ENCODE results near the gene ALOX12. TPM values are rescaled to one million over a fixed set of nuclear protein-coding genes. Genes with fewer than 3 reads are reported as not detected.
"Not testable (repeated sequence)": the region's sequence is repeated elsewhere in the genome, so short reads cannot be mapped to it uniquely, and the experiment has no call there.

The ALOX12 gene
- not detected for total RNA-seq (ENCODE audit: unreplicated experiment)
- long read RNA-seq = 0 reads

- no peaks in the 10 kb centered on the region for H3K9me3 Mint-ChIP-seq (ENCODE audit: unreplicated experiment)
- H3K36me3 Mint-ChIP-seq (ENCODE audit: unreplicated experiment) = peaks cover 11% of the 10 kb centered on the region
- TF ChIP-seq, protein P1, sequence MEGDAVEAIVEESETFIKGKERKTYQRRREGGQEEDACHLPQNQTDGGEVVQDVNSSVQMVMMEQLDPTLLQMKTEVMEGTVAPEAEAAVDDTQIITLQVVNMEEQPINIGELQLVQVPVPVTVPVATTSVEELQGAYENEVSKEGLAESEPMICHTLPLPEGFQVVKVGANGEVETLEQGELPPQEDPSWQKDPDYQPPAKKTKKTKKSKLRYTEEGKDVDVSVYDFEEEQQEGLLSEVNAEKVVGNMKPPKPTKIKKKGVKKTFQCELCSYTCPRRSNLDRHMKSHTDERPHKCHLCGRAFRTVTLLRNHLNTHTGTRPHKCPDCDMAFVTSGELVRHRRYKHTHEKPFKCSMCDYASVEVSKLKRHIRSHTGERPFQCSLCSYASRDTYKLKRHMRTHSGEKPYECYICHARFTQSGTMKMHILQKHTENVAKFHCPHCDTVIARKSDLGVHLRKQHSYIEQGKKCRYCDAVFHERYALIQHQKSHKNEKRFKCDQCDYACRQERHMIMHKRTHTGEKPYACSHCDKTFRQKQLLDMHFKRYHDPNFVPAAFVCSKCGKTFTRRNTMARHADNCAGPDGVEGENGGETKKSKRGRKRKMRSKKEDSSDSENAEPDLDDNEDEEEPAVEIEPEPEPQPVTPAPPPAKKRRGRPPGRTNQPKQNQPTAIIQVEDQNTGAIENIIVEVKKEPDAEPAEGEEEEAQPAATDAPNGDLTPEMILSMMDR (IDR thresholded peaks at IDR 0.05; ENCODE audit: partially characterized antibody, unreplicated experiment) = no peak
- H3K27ac Mint-ChIP-seq (ENCODE audit: unreplicated experiment) = no peak within 1 kb of the TSS
- no peaks in the 10 kb centered on the region for H3K4me1 Mint-ChIP-seq (ENCODE audit: low read depth, unreplicated experiment)
- DNase-seq = peak; percentile 58
- peaks cover 10% of the 10 kb centered on the region for H3K27me3 Mint-ChIP-seq (ENCODE audit: unreplicated experiment)
- H3K4me3 Mint-ChIP-seq (ENCODE audit: unreplicated experiment) = peak within 1 kb of the TSS; percentile 69
Observed at GRCh38 chr17:6995500-6996255, at the start of gene ALOX12. ALOX12 (plus strand) TSS chr17:6996049; CDS start chr17:6996118, 69 bp downstream.

DNA sequence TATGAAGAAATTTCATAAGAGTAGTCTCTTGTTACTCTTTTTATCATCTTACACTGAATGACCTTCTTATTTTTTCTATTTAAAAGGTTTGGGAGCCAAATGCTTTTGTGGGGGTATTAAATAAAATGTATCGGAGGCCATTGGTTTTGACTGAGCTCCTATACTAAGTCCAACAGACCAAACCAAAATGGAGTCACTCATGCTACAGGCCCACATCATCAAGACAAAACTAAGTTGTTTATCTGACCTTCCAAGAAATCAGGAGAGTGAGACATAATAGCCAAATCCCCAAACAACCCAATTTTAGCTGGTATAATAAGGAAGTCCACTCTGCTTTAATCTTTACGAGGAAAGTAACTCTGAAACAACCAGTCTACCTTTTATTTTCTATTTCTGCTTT, 48.1 kb upstream of the ALOX12 start:
- no peak for DNase-seq
- Mint-ChIP-seq H3K36me3 (ENCODE audit: unreplicated experiment) (no peaks in the 10 kb centered on the region), H3K4me1 (ENCODE audit: low read depth, unreplicated experiment) (no peaks in the 10 kb centered on the region), H3K9me3 (ENCODE audit: unreplicated experiment) (peaks cover 4% of the 10 kb centered on the region), H3K27ac (ENCODE audit: unreplicated experiment) (no peak overlapping the region), H3K4me3 (ENCODE audit: unreplicated experiment) (no peak overlapping the region), H3K27me3 (ENCODE audit: unreplicated experiment) (no peaks in the 10 kb centered on the region)
- TF ChIP-seq, protein P1 (IDR thresholded peaks at IDR 0.05; ENCODE audit: partially characterized antibody, unreplicated experiment) = no peak

DNA sequence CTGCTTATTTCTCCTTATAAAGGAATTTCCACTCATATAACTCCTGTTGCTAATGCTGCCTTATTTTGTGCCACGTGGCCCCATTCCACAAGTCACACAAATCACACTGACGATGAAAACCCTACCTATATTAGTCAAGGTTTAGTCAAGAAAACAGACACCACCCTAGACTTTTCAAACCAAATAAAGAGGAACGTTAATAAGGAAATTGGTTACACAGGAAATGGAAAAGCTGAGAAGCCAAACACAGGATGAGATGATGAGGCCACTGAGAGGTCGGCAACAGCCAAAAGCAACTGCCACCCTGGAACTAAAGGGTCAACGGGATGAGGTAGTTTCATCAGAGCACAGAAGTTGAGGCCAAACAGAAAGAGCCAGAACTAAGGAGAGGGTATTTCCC, 47.3 kb upstream of the ALOX12 start:
- no peak overlapping the region for H3K4me3 Mint-ChIP-seq (ENCODE audit: unreplicated experiment)
- H3K36me3 Mint-ChIP-seq (ENCODE audit: unreplicated experiment) = no peaks in the 10 kb centered on the region
- no peak overlapping the region for H3K27ac Mint-ChIP-seq (ENCODE audit: unreplicated experiment)
- H3K27me3 Mint-ChIP-seq (ENCODE audit: unreplicated experiment) = no peaks in the 10 kb centered on the region
- H3K4me1 Mint-ChIP-seq (ENCODE audit: low read depth, unreplicated experiment) = no peaks in the 10 kb centered on the region
- TF ChIP-seq, protein P1 (IDR thresholded peaks at IDR 0.05; ENCODE audit: partially characterized antibody, unreplicated experiment) = no peak
- DNase-seq = no peak
- H3K9me3 Mint-ChIP-seq (ENCODE audit: unreplicated experiment) = peaks cover 4% of the 10 kb centered on the region

DNA sequence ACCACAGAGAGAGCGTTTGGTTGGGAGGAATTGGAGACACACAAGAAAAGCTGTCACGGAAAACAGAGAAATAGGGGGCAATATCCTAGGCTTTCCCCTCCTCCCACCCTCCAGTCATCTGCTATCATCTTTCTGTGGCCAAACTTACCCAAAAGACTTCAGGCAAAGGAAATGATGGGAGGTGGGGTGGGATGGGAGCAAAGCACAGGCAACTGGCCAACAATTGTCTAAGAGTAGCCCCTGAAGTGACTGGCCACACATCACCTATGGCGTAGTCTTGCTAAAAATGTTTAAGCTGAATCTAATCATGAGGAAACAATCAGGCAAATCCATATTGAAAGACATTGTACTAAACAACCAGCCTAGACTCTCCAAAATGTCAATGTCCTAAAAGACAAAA, 46.9 kb upstream of the ALOX12 start:
- Mint-ChIP-seq H3K4me3 (ENCODE audit: unreplicated experiment) (no peak overlapping the region), H3K27me3 (ENCODE audit: unreplicated experiment) (no peaks in the 10 kb centered on the region), H3K27ac (ENCODE audit: unreplicated experiment) (no peak overlapping the region), H3K4me1 (ENCODE audit: low read depth, unreplicated experiment) (no peaks in the 10 kb centered on the region), H3K9me3 (ENCODE audit: unreplicated experiment) (peaks cover 4% of the 10 kb centered on the region), H3K36me3 (ENCODE audit: unreplicated experiment) (no peaks in the 10 kb centered on the region)
- TF ChIP-seq, protein P1 (IDR thresholded peaks at IDR 0.05; ENCODE audit: partially characterized antibody, unreplicated experiment) = no peak
- DNase-seq = no peak

GRCh38 chr17:6950938-6951337, 44.9 kb upstream of the ALOX12 start:
- H3K27me3 Mint-ChIP-seq (ENCODE audit: unreplicated experiment); H3K9me3 Mint-ChIP-seq (ENCODE audit: unreplicated experiment); H3K4me1 Mint-ChIP-seq (ENCODE audit: low read depth, unreplicated experiment); H3K36me3 Mint-ChIP-seq (ENCODE audit: unreplicated experiment); H3K4me3 Mint-ChIP-seq (ENCODE audit: unreplicated experiment); H3K27ac Mint-ChIP-seq (ENCODE audit: unreplicated experiment); DNase-seq: not testable (repeated sequence)
